Activated naive CD8-positive, alpha-beta T cell treated with anti-CD3 and anti-CD28 coated beads, Interleukin-2, amount 50 U/mL, for 24 hours (primary cell): ENCODE results near the gene UBC.
"Not testable (repeated sequence)": the region's sequence is repeated elsewhere in the genome, so short reads cannot be mapped to it uniquely, and the experiment has no call there.

Experiments used
- ATAC-seq: fragments of 150-1000 bp; cut with Tn5 transposase; one replicate; pipeline ENCODE4 v1.10.0; 2021
- DNase-seq: peaks from one replicate; pipeline ENCODE4 v3.0.0; 2021
- H3K27ac Mint-ChIP-seq: one replicate; pipeline ENCODE4 v1.8.0; 2021; ENCODE audit warnings: mild to moderate bottlenecking, mixed read lengths
- H3K27me3 Mint-ChIP-seq: one replicate; pipeline ENCODE4 v1.8.0; 2021; ENCODE audit warnings: mixed read lengths
- H3K36me3 Mint-ChIP-seq: one replicate; pipeline ENCODE4 v1.8.0; 2021; ENCODE audit warnings: low read depth, mixed read lengths
- H3K4me1 Mint-ChIP-seq: one replicate; pipeline ENCODE4 v1.8.0; 2021; ENCODE audit warnings: mixed read lengths
- H3K4me3 Mint-ChIP-seq: one replicate; pipeline ENCODE4 v1.8.0; 2021; ENCODE audit warnings: mild to moderate bottlenecking, moderate library complexity, mixed read lengths
- H3K9me3 Mint-ChIP-seq: one replicate; pipeline ENCODE4 v1.8.0; 2021; ENCODE audit warnings: mixed read lengths

The UBC gene

GRCh38 chr12:124893792-124894516 lies 20.5 kb downstream of the UBC start:
- H3K4me1 Mint-ChIP-seq = peaks cover 9% of the 10 kb centered on the region
- no peak overlapping the region for H3K4me3 Mint-ChIP-seq

GRCh38 chr12:124888260-124888659 lies 26.2 kb downstream of the UBC start:
- no peaks in the 10 kb centered on the region for H3K36me3 Mint-ChIP-seq

More at GRCh38 chr12:124893792-124894516, 20.5 kb downstream of the UBC start:
- no peaks in the 10 kb centered on the region for H3K36me3 Mint-ChIP-seq
- H3K9me3 Mint-ChIP-seq = no peaks in the 10 kb centered on the region
- DNase-seq (no peak), ATAC-seq (peak; percentile 37)
- H3K27me3 Mint-ChIP-seq = no peaks in the 10 kb centered on the region
- H3K27ac Mint-ChIP-seq = no peak overlapping the region

GRCh38 chr12:124887766-124888165 lies 26.7 kb downstream of the UBC start:
- not testable (repeated sequence) for H3K27ac Mint-ChIP-seq, H3K27me3 Mint-ChIP-seq, H3K36me3 Mint-ChIP-seq, DNase-seq, H3K4me3 Mint-ChIP-seq, ATAC-seq, H3K9me3 Mint-ChIP-seq
- H3K4me1 Mint-ChIP-seq = peaks cover 15% of the 10 kb centered on the region

More at GRCh38 chr12:124888260-124888659, 26.2 kb downstream of the UBC start:
- no peak for DNase-seq
- H3K9me3 Mint-ChIP-seq = no peaks in the 10 kb centered on the region
- no peak overlapping the region for H3K4me3 Mint-ChIP-seq
- H3K27me3 Mint-ChIP-seq = no peaks in the 10 kb centered on the region
- no peak for ATAC-seq
- no peak overlapping the region for H3K27ac Mint-ChIP-seq
- peaks cover 11% of the 10 kb centered on the region for H3K4me1 Mint-ChIP-seq

- Mint-ChIP-seq H3K36me3 (no peaks in the 10 kb centered on the region), H3K9me3 (no peaks in the 10 kb centered on the region), H3K27me3 (no peaks in the 10 kb centered on the region), H3K4me1 (peaks cover 29% of the 10 kb centered on the region), H3K4me3 (no peak overlapping the region), H3K27ac (no peak overlapping the region)
- DNase-seq (peak; percentile 20), ATAC-seq (no peak)
Measured at GRCh38 chr12:124884587-124885438, 29.6 kb downstream of the UBC start.

GRCh38 chr12:124883263-124884130 lies 31.0 kb downstream of the UBC start:
- no peak overlapping the region for H3K27ac Mint-ChIP-seq
- ATAC-seq (no peak), DNase-seq (no peak)
- no peaks in the 10 kb centered on the region for H3K27me3 Mint-ChIP-seq
- H3K4me1 Mint-ChIP-seq = peaks cover 29% of the 10 kb centered on the region
- H3K4me3 Mint-ChIP-seq = no peak overlapping the region
- no peaks in the 10 kb centered on the region for H3K9me3 Mint-ChIP-seq
- H3K36me3 Mint-ChIP-seq = no peaks in the 10 kb centered on the region

- H3K36me3 Mint-ChIP-seq = no peaks in the 10 kb centered on the region
- no peaks in the 10 kb centered on the region for H3K27me3 Mint-ChIP-seq
- H3K9me3 Mint-ChIP-seq = no peaks in the 10 kb centered on the region
- DNase-seq = no peak
- peak; percentile 11 for ATAC-seq
- H3K4me3 Mint-ChIP-seq = no peak overlapping the region
- H3K27ac Mint-ChIP-seq = no peak overlapping the region
- peaks cover 29% of the 10 kb centered on the region for H3K4me1 Mint-ChIP-seq
Measured at GRCh38 chr12:124881123-124881522, 33.3 kb downstream of the UBC start.

GRCh38 chr12:124880335-124880734 lies 34.1 kb downstream of the UBC start:
- not testable (repeated sequence) for ATAC-seq, H3K4me3 Mint-ChIP-seq, H3K27me3 Mint-ChIP-seq, H3K9me3 Mint-ChIP-seq, H3K36me3 Mint-ChIP-seq, DNase-seq, H3K27ac Mint-ChIP-seq
- peaks cover 29% of the 10 kb centered on the region for H3K4me1 Mint-ChIP-seq

GRCh38 chr12:124878795-124879516 lies 35.5 kb downstream of the UBC start:
- no peaks in the 10 kb centered on the region for H3K9me3 Mint-ChIP-seq
- no peak overlapping the region for H3K27ac Mint-ChIP-seq
- ATAC-seq (no peak), DNase-seq (no peak)
- H3K36me3 Mint-ChIP-seq = no peaks in the 10 kb centered on the region
- no peaks in the 10 kb centered on the region for H3K27me3 Mint-ChIP-seq
- H3K4me3 Mint-ChIP-seq = no peak overlapping the region
- H3K4me1 Mint-ChIP-seq = peaks cover 22% of the 10 kb centered on the region

GRCh38 chr12:124877423-124877822 lies 37.0 kb downstream of the UBC start:
- no peak for DNase-seq
- no peak overlapping the region for H3K4me3 Mint-ChIP-seq
- peaks cover 14% of the 10 kb centered on the region for H3K4me1 Mint-ChIP-seq
- no peaks in the 10 kb centered on the region for H3K36me3 Mint-ChIP-seq
- H3K27me3 Mint-ChIP-seq = no peaks in the 10 kb centered on the region
- no peak overlapping the region for H3K27ac Mint-ChIP-seq
- ATAC-seq = no peak
- no peaks in the 10 kb centered on the region for H3K9me3 Mint-ChIP-seq

- Mint-ChIP-seq H3K27ac (no peak overlapping the region), H3K9me3 (no peaks in the 10 kb centered on the region), H3K36me3 (no peaks in the 10 kb centered on the region), H3K4me3 (no peak overlapping the region), H3K4me1 (peaks cover 5% of the 10 kb centered on the region), H3K27me3 (peaks cover 2% of the 10 kb centered on the region)
- DNase-seq = no peak
- no peak for ATAC-seq
Measured at GRCh38 chr12:124876171-124876570, 38.3 kb downstream of the UBC start.

- no peak overlapping the region for H3K4me3 Mint-ChIP-seq
- no peaks in the 10 kb centered on the region for H3K36me3 Mint-ChIP-seq
- no peak overlapping the region for H3K27ac Mint-ChIP-seq
- peaks cover under 1% of the 10 kb centered on the region for H3K4me1 Mint-ChIP-seq
- peaks cover 2% of the 10 kb centered on the region for H3K27me3 Mint-ChIP-seq
- no peak for ATAC-seq
- no peaks in the 10 kb centered on the region for H3K9me3 Mint-ChIP-seq
- DNase-seq = no peak
Measured at GRCh38 chr12:124875803-124876132, 38.7 kb downstream of the UBC start.

- no peak overlapping the region for H3K4me3 Mint-ChIP-seq
- H3K4me1 Mint-ChIP-seq = no peaks in the 10 kb centered on the region
- DNase-seq = no peak
- ATAC-seq = no peak
- no peak overlapping the region for H3K27ac Mint-ChIP-seq
- peaks cover 2% of the 10 kb centered on the region for H3K27me3 Mint-ChIP-seq
- no peaks in the 10 kb centered on the region for H3K36me3 Mint-ChIP-seq
- H3K9me3 Mint-ChIP-seq = no peaks in the 10 kb centered on the region
Measured at GRCh38 chr12:124874988-124875802, 39.3 kb downstream of the UBC start.

- DNase-seq (no peak), ATAC-seq (no peak)
- Mint-ChIP-seq H3K27me3 (peaks cover 4% of the 10 kb centered on the region), H3K36me3 (no peaks in the 10 kb centered on the region), H3K27ac (no peak overlapping the region), H3K4me1 (peaks cover 2% of the 10 kb centered on the region), H3K9me3 (no peaks in the 10 kb centered on the region), H3K4me3 (no peak overlapping the region)
Measured at GRCh38 chr12:124874188-124874587, 40.3 kb downstream of the UBC start.
